HFF-Myc (cell line): ENCODE measurements around the gene FAM131A.
A peak's percentile ranks its signal among the peaks of the same experiment; 100 is the strongest.

Source experiments
- DNase-seq: peaks from one replicate; pipeline ENCODE4 v3.0.0-alpha.2; 2011; ENCODE audit warnings: low read depth; ENCODE audit errors: extremely low read depth
- H3K4me3 ChIP-seq: replicated peaks from 2 replicates; pipeline ENCODE4 v1.5.1; 2011; ENCODE audit warnings: low read depth, mild to moderate bottlenecking, control low read depth, low read length
- TF ChIP-seq, protein P1 (sequence below): IDR thresholded peaks from 2 replicates; pipeline ENCODE4 v1.5.1; 2012; ENCODE audit warnings: mild to moderate bottlenecking, low read depth, low read length, control low read depth; ENCODE audit errors: missing control alignments

The FAM131A gene

GRCh38 chr3:184296616-184297015 is 40.8 kb upstream of the FAM131A start:
- H3K4me3 ChIP-seq, result no peak overlapping the region
- DNase-seq, result no peak
- TF ChIP-seq, protein P1, sequence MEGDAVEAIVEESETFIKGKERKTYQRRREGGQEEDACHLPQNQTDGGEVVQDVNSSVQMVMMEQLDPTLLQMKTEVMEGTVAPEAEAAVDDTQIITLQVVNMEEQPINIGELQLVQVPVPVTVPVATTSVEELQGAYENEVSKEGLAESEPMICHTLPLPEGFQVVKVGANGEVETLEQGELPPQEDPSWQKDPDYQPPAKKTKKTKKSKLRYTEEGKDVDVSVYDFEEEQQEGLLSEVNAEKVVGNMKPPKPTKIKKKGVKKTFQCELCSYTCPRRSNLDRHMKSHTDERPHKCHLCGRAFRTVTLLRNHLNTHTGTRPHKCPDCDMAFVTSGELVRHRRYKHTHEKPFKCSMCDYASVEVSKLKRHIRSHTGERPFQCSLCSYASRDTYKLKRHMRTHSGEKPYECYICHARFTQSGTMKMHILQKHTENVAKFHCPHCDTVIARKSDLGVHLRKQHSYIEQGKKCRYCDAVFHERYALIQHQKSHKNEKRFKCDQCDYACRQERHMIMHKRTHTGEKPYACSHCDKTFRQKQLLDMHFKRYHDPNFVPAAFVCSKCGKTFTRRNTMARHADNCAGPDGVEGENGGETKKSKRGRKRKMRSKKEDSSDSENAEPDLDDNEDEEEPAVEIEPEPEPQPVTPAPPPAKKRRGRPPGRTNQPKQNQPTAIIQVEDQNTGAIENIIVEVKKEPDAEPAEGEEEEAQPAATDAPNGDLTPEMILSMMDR, result no peak

GRCh38 chr3:184298759-184299487 is 38.5 kb upstream of the FAM131A start, which contains the start of gene PSMD2:
TSS of gene PSMD2 (plus strand) at chr3:184299241. CDS start at chr3:184299267, 26 bp downstream.
- peak within 1 kb of the TSS; percentile 97 for H3K4me3 ChIP-seq
- TF ChIP-seq, protein P1, result no peak
- DNase-seq, result peak; percentile 81

- TF ChIP-seq, protein P1, result no peak
- DNase-seq, result no peak
These were observed 37.7 kb upstream of the FAM131A start for GRCh38 chr3:184299488-184300377.

DNA sequence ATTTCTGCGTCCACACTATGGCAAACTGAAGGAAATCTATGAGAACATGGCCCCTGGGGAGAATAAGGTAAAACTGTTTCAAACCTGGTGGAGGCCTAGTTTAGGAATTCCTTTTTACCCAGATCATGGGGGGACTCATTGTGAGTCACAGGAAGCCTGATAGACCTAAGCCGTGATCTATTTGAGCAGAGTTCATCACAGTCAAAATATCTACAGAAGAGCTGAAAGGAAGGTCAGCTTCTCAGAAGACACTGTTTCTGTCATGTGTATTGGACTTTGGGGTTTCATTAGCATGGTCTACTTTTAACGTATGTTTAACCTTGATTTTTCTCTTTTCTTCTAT is 37.1 kb upstream of the FAM131A start:
- TF ChIP-seq, protein P1, result no peak
- peak overlapping the region; percentile 97 for H3K4me3 ChIP-seq
- DNase-seq, result no peak

More at GRCh38 chr3:184299488-184300377, 37.7 kb upstream of the FAM131A start:
- peak overlapping the region; percentile 97 for H3K4me3 ChIP-seq

GRCh38 chr3:184305577-184305976 is 31.8 kb upstream of the FAM131A start:
- no peak for DNase-seq
- TF ChIP-seq, protein P1, result peak; percentile 36

GRCh38 chr3:184306341-184306972 is 30.9 kb upstream of the FAM131A start:
- DNase-seq, result no peak
- no peak overlapping the region for H3K4me3 ChIP-seq
- TF ChIP-seq, protein P1, result no peak

More at GRCh38 chr3:184305577-184305976, 31.8 kb upstream of the FAM131A start:
- no peak overlapping the region for H3K4me3 ChIP-seq
